GM23338 (cell line): ENCODE measurements around the gene SPATA18. TPM values are rescaled to one million over a fixed set of nuclear protein-coding genes. Genes with fewer than 3 reads are reported as not detected.

ENCODE experiments used
- ATAC-seq: fragments of 200-7000 bp; cut with Tn5 transposase; 3 replicates; pipeline ENCODE4 v1.9.1; 2020
- DNase-seq: peaks from one replicate; pipeline ENCODE4 v3.0.0-alpha.2; 2015; ENCODE audit warnings: low spot score
- H2AFZ ChIP-seq: fragments of 200-600 bp; sonication (generic); 2 replicates; pipeline ENCODE4 v1.8.0; 2016; ENCODE audit warnings: antibody characterized with exemption, mild to moderate bottlenecking, moderate library complexity
- H3F3A ChIP-seq: fragments of 200-600 bp; sonication (generic); replicated peaks from 2 replicates; pipeline ENCODE4 v1.8.0; 2017; ENCODE audit warnings: antibody characterized with exemption, mixed run types, low read depth
- H3K27ac ChIP-seq: fragments of 200-600 bp; sonication (generic); 2 replicates; pipeline ENCODE4 v1.6.1; 2016; ENCODE audit warnings: low read depth
- H3K27me3 ChIP-seq: fragments of 200-600 bp; sonication (generic); 2 replicates; pipeline ENCODE4 v1.8.0; 2016; ENCODE audit warnings: mild to moderate bottlenecking, mixed run types, moderate library complexity; ENCODE audit not compliant: insufficient read depth
- H3K36me3 ChIP-seq: fragments of 200-600 bp; sonication (generic); 2 replicates; pipeline ENCODE4 v1.8.0; 2016; ENCODE audit warnings: mild to moderate bottlenecking; ENCODE audit not compliant: insufficient read depth
- H3K4me1 ChIP-seq: fragments of 200-600 bp; sonication (generic); 2 replicates; pipeline ENCODE4 v1.8.0; 2016; ENCODE audit warnings: mild to moderate bottlenecking, moderate library complexity; ENCODE audit not compliant: insufficient read depth
- H3K4me2 ChIP-seq: fragments of 200-600 bp; sonication (generic); 2 replicates; pipeline ENCODE4 v1.7.1; 2017; ENCODE audit warnings: mixed run types
- H3K4me3 ChIP-seq: fragments of 200-600 bp; sonication (generic); 2 replicates; pipeline ENCODE4 v1.6.1; 2016; ENCODE audit warnings: mixed run types
- H3K79me2 ChIP-seq: fragments of 200-600 bp; sonication (generic); replicated peaks from 2 replicates; pipeline ENCODE4 v1.8.0; 2017; ENCODE audit warnings: mild to moderate bottlenecking; ENCODE audit not compliant: insufficient read depth
- H3K9me2 ChIP-seq: fragments of 200-600 bp; sonication (generic); 2 replicates; pipeline ENCODE4 v1.8.0; 2017; ENCODE audit not compliant: insufficient read depth
- H4K20me1 ChIP-seq: fragments of 200-600 bp; sonication (generic); replicated peaks from 2 replicates; pipeline ENCODE4 v1.8.0; 2017; ENCODE audit warnings: mild to moderate bottlenecking; ENCODE audit not compliant: insufficient read depth
- H3K27ac Mint-ChIP-seq: 2 replicates; pipeline ENCODE4 v1.8.0; 2020; ENCODE audit warnings: inconsistent platforms, mild to moderate bottlenecking, moderate library complexity, mixed read lengths
- H3K27me3 Mint-ChIP-seq: 3 replicates; pipeline ENCODE4 v1.8.0; 2022; ENCODE audit warnings: low read depth, mild to moderate bottlenecking, moderate library complexity, mixed read lengths, inconsistent platforms; ENCODE audit not compliant: insufficient read depth, poor library complexity
- H3K36me3 Mint-ChIP-seq: 3 replicates; pipeline ENCODE4 v1.8.0; 2021; ENCODE audit warnings: low read depth, mild to moderate bottlenecking, inconsistent platforms, moderate library complexity, mixed read lengths
- H3K4me1 Mint-ChIP-seq: 3 replicates; pipeline ENCODE4 v1.8.0; 2020; ENCODE audit warnings: mild to moderate bottlenecking, inconsistent platforms, mixed read lengths
- H3K4me3 Mint-ChIP-seq: 3 replicates; pipeline ENCODE4 v1.8.0; 2021; ENCODE audit warnings: moderate library complexity, mild to moderate bottlenecking, inconsistent platforms, mixed read lengths
- H3K9me3 Mint-ChIP-seq: 3 replicates; pipeline ENCODE4 v1.8.0; 2020; ENCODE audit warnings: moderate library complexity, mild to moderate bottlenecking, inconsistent platforms, mixed read lengths
- EZH2 ChIP-seq: fragments of 200-600 bp; sonication (generic); IDR thresholded peaks from one replicate; pipeline ENCODE4 v1.8.0; 2017; ENCODE audit warnings: antibody characterized with exemption, mild to moderate bottlenecking, low read depth; ENCODE audit not compliant: unreplicated experiment
- EZH2phosphoT487 ChIP-seq: fragments of 200-600 bp; sonication (generic); IDR thresholded peaks from one replicate; pipeline ENCODE4 v1.8.1; 2018; ENCODE audit warnings: antibody characterized with exemption; ENCODE audit not compliant: unreplicated experiment
- JUNB ChIP-seq: IDR thresholded peaks from one replicate; pipeline ENCODE4 v1.6.1; 2016; ENCODE audit warnings: antibody characterized with exemption; ENCODE audit not compliant: unreplicated experiment
- NANOG ChIP-seq: IDR thresholded peaks from 2 replicates; pipeline ENCODE4 v1.6.1; 2016; ENCODE audit warnings: antibody characterized with exemption, borderline replicate concordance
- POLR2AphosphoS5 ChIP-seq: IDR thresholded peaks from 2 replicates; pipeline ENCODE4 v1.6.1; 2016; ENCODE audit warnings: antibody characterized with exemption, low read depth
- REST ChIP-seq: IDR thresholded peaks from one replicate; pipeline ENCODE4 v1.6.1; 2018; ENCODE audit warnings: antibody characterized with exemption; ENCODE audit not compliant: unreplicated experiment
- ZNF114 ChIP-seq: fragments of 250-450 bp; sonication (Bioruptor Pico); IDR thresholded peaks from 2 replicates; pipeline ENCODE4 v1.5.0; 2020; ENCODE audit warnings: mild to moderate bottlenecking, moderate library complexity
- ZNF331 ChIP-seq: fragments of 250-450 bp; sonication (Bioruptor Pico); IDR thresholded peaks from 2 replicates; pipeline ENCODE4 v1.5.0; 2020; ENCODE audit warnings: low read depth, mild to moderate bottlenecking, moderate library complexity
- ZNF462 ChIP-seq: fragments of 250-450 bp; sonication (Bioruptor Pico); IDR thresholded peaks from 2 replicates; pipeline ENCODE4 v1.5.0; 2020; ENCODE audit warnings: mild to moderate bottlenecking, moderate library complexity
- polyA plus RNA-seq: library from polyadenylated mRNA; unstranded; fragments of >200 nt; fragmentation: Nextera tagmentation; extraction: Ambion mirVana; gene quantifications from 2 replicates; pipeline ENCODE4 v1.2.1, GENCODE V29; 2016
- total RNA-seq: library from RNA; depleted of rRNA; stranded (reverse); fragments of >200 nt; shearing (Covaris generic); gene quantifications from 2 replicates; pipeline ENCODE4 v1.2.3, GENCODE V29; 2014
- TF ChIP-seq, protein P1 (sequence below): IDR thresholded peaks from 2 replicates; pipeline ENCODE4 v1.6.1; 2016; ENCODE audit warnings: antibody characterized with exemption
- TF ChIP-seq, protein P2 (sequence below), 2 experiments: fragments of 200-600 bp in 1 of 2; sonication (generic) in 1 of 2; conservative IDR thresholded peaks; 2 replicates each; pipeline versions ENCODE4 v1.5.1 to v1.6.1; 2016 to 2017; ENCODE audit warnings: antibody characterized with exemption in 2 of 2, low read depth in 2 of 2, mild to moderate bottlenecking in 2 of 2, moderate library complexity in 1 of 2

The SPATA18 gene
- total and polyA plus RNA-seq, 2 experiments from 2014 or later, result 1.5 to 2.5 TPM

GRCh38 chr4:52016981-52017380 is 34.1 kb upstream of the SPATA18 start (continued):
- TF ChIP-seq ZNF462 (CRISPR knock-in tag) (no peak), JUNB (no peak), ZNF331 (CRISPR knock-in tag) (no peak)
- TF ChIP-seq, protein P1, sequence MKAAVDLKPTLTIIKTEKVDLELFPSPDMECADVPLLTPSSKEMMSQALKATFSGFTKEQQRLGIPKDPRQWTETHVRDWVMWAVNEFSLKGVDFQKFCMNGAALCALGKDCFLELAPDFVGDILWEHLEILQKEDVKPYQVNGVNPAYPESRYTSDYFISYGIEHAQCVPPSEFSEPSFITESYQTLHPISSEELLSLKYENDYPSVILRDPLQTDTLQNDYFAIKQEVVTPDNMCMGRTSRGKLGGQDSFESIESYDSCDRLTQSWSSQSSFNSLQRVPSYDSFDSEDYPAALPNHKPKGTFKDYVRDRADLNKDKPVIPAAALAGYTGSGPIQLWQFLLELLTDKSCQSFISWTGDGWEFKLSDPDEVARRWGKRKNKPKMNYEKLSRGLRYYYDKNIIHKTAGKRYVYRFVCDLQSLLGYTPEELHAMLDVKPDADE, result no peak

- Histone ChIP-seq H3F3A (no peaks in the 10 kb centered on the region), H3K4me3 (no peak overlapping the region), H3K4me1 (no peaks in the 10 kb centered on the region), H3K9me2 (no peaks in the 10 kb centered on the region), H4K20me1 (no peaks in the 10 kb centered on the region), H3K36me3 (no peaks in the 10 kb centered on the region), H3K79me2 (no peaks in the 10 kb centered on the region), H2AFZ (no peak overlapping the region), H3K27ac (no peak overlapping the region), H3K27me3 (no peaks in the 10 kb centered on the region), H3K4me2 (no peak overlapping the region)
- Mint-ChIP-seq H3K4me3 (no peak overlapping the region), H3K27me3 (no peaks in the 10 kb centered on the region), H3K9me3 (no peaks in the 10 kb centered on the region), H3K27ac (no peak overlapping the region), H3K4me1 (peaks cover 5% of the 10 kb centered on the region; the same call in 2 of the 3 replicates), H3K36me3 (0 out of 3 replicates have a peak, but pooled peaks cover 4% of the 10 kb centered on the region)
- ATAC-seq (no peak), DNase-seq (no peak)
- no peak for TF ChIP-seq POLR2AphosphoS5
- TF ChIP-seq, protein P2, sequence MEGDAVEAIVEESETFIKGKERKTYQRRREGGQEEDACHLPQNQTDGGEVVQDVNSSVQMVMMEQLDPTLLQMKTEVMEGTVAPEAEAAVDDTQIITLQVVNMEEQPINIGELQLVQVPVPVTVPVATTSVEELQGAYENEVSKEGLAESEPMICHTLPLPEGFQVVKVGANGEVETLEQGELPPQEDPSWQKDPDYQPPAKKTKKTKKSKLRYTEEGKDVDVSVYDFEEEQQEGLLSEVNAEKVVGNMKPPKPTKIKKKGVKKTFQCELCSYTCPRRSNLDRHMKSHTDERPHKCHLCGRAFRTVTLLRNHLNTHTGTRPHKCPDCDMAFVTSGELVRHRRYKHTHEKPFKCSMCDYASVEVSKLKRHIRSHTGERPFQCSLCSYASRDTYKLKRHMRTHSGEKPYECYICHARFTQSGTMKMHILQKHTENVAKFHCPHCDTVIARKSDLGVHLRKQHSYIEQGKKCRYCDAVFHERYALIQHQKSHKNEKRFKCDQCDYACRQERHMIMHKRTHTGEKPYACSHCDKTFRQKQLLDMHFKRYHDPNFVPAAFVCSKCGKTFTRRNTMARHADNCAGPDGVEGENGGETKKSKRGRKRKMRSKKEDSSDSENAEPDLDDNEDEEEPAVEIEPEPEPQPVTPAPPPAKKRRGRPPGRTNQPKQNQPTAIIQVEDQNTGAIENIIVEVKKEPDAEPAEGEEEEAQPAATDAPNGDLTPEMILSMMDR (conservative IDR thresholded peaks at IDR 0.05; ENCODE audit: low read depth in 2 of 2), result no peak
- no peak for TF ChIP-seq REST
- TF ChIP-seq ZNF331 (CRISPR knock-in tag), result no peak
- no peak for TF ChIP-seq ZNF114
- no peak for TF ChIP-seq NANOG
- TF ChIP-seq EZH2, result no peak
- no peak for TF ChIP-seq EZH2phosphoT487
- TF ChIP-seq, protein P1, result no peak
Observed at GRCh38 chr4:52017814-52018213, 33.3 kb upstream of the SPATA18 start.
